HepG2 (cell line): ENCODE results near the gene TMC2. TPM values are rescaled to one million over a fixed set of nuclear protein-coding genes. Genes with fewer than 3 reads are reported as not detected.

Source experiments
- BATF2 ChIP-seq: sonication (generic); formaldehyde crosslinking; IDR thresholded peaks from 2 replicates; pipeline ENCODE4 v1.8.0; 2022; ENCODE audit warnings: mild to moderate bottlenecking, missing genetic modification reagents, moderate library complexity
- ELF1 ChIP-seq: sonication (generic); formaldehyde crosslinking; IDR thresholded peaks from 2 replicates; pipeline ENCODE4 v1.4.0; 2020; ENCODE audit warnings: missing genetic modification reagents
- FIP1L1 ChIP-seq: fragments of 200-400 bp; formaldehyde crosslinking; IDR thresholded peaks from 2 replicates; pipeline ENCODE4 v1.6.1; 2018; ENCODE audit warnings: low read depth, mild to moderate bottlenecking, low read length, moderate library complexity, borderline replicate concordance; ENCODE audit not compliant: insufficient read depth
- HMG20A ChIP-seq: IDR thresholded peaks from 2 replicates; pipeline ENCODE4 v1.6.1; 2016; ENCODE audit warnings: borderline replicate concordance
- NFE2L2 ChIP-seq: fragments of 150-350 bp; IDR thresholded peaks from 2 replicates; pipeline ENCODE4 v1.6.1; 2014; ENCODE audit warnings: low read length
- SP5 ChIP-seq: IDR thresholded peaks from 2 replicates; pipeline ENCODE4 v1.6.1; 2016; ENCODE audit warnings: low read depth, borderline replicate concordance
- ZFP1 ChIP-seq: IDR thresholded peaks from 2 replicates; pipeline ENCODE4 v1.6.1; 2016
- ZHX1 ChIP-seq: sonication (generic); formaldehyde crosslinking; IDR thresholded peaks from 2 replicates; pipeline ENCODE4 v1.8.1; 2022; ENCODE audit warnings: low read depth, mild to moderate bottlenecking, missing genetic modification reagents
- ZMAT5 ChIP-seq: sonication (generic); formaldehyde crosslinking; IDR thresholded peaks from 2 replicates; pipeline ENCODE4 v1.5.0; 2020; ENCODE audit warnings: mild to moderate bottlenecking, low read depth, missing genetic modification reagents, borderline replicate concordance
- ZNF510 ChIP-seq: sonication (generic); formaldehyde crosslinking; IDR thresholded peaks from 2 replicates; pipeline ENCODE4 v1.4.0; 2020; ENCODE audit warnings: low read depth, mild to moderate bottlenecking, missing genetic modification reagents
- ZNF746 ChIP-seq: sonication (generic); formaldehyde crosslinking; IDR thresholded peaks from 2 replicates; pipeline ENCODE4 v1.8.0; 2022; ENCODE audit warnings: mild to moderate bottlenecking, missing genetic modification reagents
- polyA plus RNA-seq, 8 experiments: library from polyadenylated mRNA; depleted of rRNA in 3 of 8; stranded (reverse) in 7 of 8; unstranded in 1 of 8; fragments of >200 nt; fragmentation: Illumina TruSeq in 4 of 8; extraction: Trizol in 4 of 8; gene quantifications; 2 replicates each; pipeline versions ENCODE4 v1.2.1 to v1.2.3, GENCODE V29; 2011 to 2016; ENCODE audit warnings: low read depth in 4 of 8, missing spikeins in 1 of 8, mixed read lengths in 1 of 8; ENCODE audit not compliant: insufficient read depth in 1 of 8
- total RNA-seq, 5 experiments: library from RNA; depleted of rRNA; stranded (reverse); fragments of >200 nt; fragmentation: Illumina TruSeq; extraction: Trizol; gene quantifications; 2 replicates each; pipeline ENCODE4 v1.2.3, GENCODE V29; 2016; ENCODE audit warnings: low read depth in 1 of 5
- TF ChIP-seq, protein P1 (sequence below): sonication (generic); formaldehyde crosslinking; IDR thresholded peaks from 2 replicates; pipeline ENCODE4; 2020; ENCODE audit warnings: missing genetic modification reagents, mild to moderate bottlenecking, borderline replicate concordance
- TF ChIP-seq, protein P2 (sequence below): sonication (generic); formaldehyde crosslinking; IDR thresholded peaks from 2 replicates; pipeline ENCODE4 v1.5.0; 2020; ENCODE audit warnings: mild to moderate bottlenecking, missing genetic modification reagents
- TF ChIP-seq, protein P3 (sequence below), 2 experiments: sonication (generic) in 1 of 2; formaldehyde crosslinking in 1 of 2; IDR thresholded peaks; 2 replicates each; pipeline versions ENCODE4 v1.4.0 to v1.6.1; 2018 to 2020; ENCODE audit warnings: missing genetic modification reagents in 2 of 2, borderline replicate concordance in 1 of 2, low read depth in 1 of 2, mild to moderate bottlenecking in 1 of 2, missing biosample characterization in 1 of 2

The TMC2 gene
- total and polyA plus RNA-seq, 2 of the 13 experiments (the other 11 are each of a cell fraction or from before 2014, with no cell fraction given), result not detected

DNA sequence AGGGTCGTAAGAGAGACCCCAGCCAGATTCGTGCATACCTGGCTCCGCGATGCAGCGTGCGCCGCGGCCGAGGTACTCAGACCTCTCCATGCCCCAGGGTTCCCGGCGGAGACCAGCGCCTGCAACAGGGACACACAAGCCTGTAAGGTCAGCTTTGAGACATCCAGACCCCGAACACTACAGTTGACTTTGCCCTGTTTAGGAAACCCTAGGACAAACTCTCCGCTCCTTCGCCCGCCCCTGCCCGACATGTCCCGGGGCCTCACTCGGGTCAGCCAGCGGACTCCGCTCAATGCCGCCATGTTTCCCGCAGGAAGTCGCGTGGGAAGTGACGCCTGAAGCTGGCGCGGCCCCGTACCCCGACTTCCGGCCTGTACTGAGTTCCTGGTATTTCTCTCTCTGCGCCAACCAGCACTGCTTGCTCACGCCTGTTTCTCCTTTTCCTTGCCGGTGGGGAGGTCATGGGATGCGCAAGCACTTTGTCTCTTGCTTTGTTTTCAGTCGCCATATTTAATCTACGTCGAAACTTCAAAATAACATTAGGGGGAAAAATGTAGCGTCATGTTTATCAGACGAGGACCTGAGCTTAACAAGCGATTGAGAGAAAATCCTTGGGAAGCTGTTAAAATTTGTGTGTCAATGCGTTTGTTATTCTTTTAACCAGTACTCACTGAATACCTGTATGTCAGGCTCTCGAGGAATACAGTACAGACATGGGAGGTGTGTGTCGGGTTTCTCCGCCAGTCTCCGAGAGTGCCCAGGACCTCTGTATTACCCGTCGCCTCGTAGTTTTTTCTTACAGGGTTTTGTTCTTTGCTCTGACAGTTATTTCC, 127.7 kb downstream of the TMC2 start, which contains the start of gene IDH3B (continued):
- peak; percentile 59; the same call in 1 of the 2 replicates for TF ChIP-seq ZNF746 (CRISPR knock-in tag)
- TF ChIP-seq FIP1L1, result peak; percentile 84; the same call in 1 of the 2 replicates
- peak; percentile 36; the same call in 1 of the 2 replicates for TF ChIP-seq HMG20A (CRISPR knock-in tag)
- TF ChIP-seq SP5 (CRISPR knock-in tag), result no peak
- TF ChIP-seq, protein P1, sequence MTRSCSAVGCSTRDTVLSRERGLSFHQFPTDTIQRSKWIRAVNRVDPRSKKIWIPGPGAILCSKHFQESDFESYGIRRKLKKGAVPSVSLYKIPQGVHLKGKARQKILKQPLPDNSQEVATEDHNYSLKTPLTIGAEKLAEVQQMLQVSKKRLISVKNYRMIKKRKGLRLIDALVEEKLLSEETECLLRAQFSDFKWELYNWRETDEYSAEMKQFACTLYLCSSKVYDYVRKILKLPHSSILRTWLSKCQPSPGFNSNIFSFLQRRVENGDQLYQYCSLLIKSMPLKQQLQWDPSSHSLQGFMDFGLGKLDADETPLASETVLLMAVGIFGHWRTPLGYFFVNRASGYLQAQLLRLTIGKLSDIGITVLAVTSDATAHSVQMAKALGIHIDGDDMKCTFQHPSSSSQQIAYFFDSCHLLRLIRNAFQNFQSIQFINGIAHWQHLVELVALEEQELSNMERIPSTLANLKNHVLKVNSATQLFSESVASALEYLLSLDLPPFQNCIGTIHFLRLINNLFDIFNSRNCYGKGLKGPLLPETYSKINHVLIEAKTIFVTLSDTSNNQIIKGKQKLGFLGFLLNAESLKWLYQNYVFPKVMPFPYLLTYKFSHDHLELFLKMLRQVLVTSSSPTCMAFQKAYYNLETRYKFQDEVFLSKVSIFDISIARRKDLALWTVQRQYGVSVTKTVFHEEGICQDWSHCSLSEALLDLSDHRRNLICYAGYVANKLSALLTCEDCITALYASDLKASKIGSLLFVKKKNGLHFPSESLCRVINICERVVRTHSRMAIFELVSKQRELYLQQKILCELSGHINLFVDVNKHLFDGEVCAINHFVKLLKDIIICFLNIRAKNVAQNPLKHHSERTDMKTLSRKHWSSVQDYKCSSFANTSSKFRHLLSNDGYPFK (CRISPR knock-in tag), result peak; percentile 95
- no peak; the same call in none of the 2 replicates for TF ChIP-seq ZHX1 (CRISPR knock-in tag)
- 0 out of 2 replicates have a peak, but pooled peaks have one; percentile 77 for TF ChIP-seq ZFP1 (CRISPR knock-in tag)
- TF ChIP-seq ZNF510 (CRISPR knock-in tag), result peak; percentile 60; the same call in 1 of the 2 replicates
- TF ChIP-seq ELF1 (CRISPR knock-in tag), result peak; percentile 98
- no peak for TF ChIP-seq ZMAT5 (CRISPR knock-in tag)
- TF ChIP-seq, protein P2, sequence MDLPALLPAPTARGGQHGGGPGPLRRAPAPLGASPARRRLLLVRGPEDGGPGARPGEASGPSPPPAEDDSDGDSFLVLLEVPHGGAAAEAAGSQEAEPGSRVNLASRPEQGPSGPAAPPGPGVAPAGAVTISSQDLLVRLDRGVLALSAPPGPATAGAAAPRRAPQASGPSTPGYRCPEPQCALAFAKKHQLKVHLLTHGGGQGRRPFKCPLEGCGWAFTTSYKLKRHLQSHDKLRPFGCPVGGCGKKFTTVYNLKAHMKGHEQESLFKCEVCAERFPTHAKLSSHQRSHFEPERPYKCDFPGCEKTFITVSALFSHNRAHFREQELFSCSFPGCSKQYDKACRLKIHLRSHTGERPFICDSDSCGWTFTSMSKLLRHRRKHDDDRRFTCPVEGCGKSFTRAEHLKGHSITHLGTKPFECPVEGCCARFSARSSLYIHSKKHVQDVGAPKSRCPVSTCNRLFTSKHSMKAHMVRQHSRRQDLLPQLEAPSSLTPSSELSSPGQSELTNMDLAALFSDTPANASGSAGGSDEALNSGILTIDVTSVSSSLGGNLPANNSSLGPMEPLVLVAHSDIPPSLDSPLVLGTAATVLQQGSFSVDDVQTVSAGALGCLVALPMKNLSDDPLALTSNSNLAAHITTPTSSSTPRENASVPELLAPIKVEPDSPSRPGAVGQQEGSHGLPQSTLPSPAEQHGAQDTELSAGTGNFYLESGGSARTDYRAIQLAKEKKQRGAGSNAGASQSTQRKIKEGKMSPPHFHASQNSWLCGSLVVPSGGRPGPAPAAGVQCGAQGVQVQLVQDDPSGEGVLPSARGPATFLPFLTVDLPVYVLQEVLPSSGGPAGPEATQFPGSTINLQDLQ (CRISPR knock-in tag), result no peak
- 0 out of 2 replicates have a peak, but pooled peaks have one; percentile 5 for TF ChIP-seq NFE2L2
- TF ChIP-seq BATF2, result peak; percentile 69; the same call in 1 of the 2 replicates
- TF ChIP-seq, protein P3, sequence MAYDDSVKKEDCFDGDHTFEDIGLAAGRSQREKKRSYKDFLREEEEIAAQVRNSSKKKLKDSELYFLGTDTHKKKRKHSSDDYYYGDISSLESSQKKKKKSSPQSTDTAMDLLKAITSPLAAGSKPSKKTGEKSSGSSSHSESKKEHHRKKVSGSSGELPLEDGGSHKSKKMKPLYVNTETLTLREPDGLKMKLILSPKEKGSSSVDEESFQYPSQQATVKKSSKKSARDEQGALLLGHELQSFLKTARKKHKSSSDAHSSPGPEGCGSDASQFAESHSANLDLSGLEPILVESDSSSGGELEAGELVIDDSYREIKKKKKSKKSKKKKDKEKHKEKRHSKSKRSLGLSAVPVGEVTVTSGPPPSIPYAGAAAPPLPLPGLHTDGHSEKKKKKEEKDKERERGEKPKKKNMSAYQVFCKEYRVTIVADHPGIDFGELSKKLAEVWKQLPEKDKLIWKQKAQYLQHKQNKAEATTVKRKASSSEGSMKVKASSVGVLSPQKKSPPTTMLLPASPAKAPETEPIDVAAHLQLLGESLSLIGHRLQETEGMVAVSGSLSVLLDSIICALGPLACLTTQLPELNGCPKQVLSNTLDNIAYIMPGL (CRISPR knock-in tag; IDR thresholded peaks at IDR 0.05; ENCODE audit: borderline replicate concordance in 1 of 2, low read depth in 1 of 2), result peak; percentile 92
